ENCODE measurements around the gene TANGO6.
A peak's percentile ranks its signal among the peaks of the same experiment; 100 is the strongest.

The TANGO6 gene

GRCh38 chr16:68869492-68870088, 26.3 kb downstream of the TANGO6 start:
- no peak for DNase-seq

GRCh38 chr16:68873635-68874471, 30.5 kb downstream of the TANGO6 start:
- DNase-seq: no peak

- DNase-seq: no peak
These were observed 32.5 kb downstream of the TANGO6 start for GRCh38 chr16:68875871-68876270.

- DNase-seq: no peak
These were observed 40.4 kb downstream of the TANGO6 start for GRCh38 chr16:68883685-68884084.

GRCh38 chr16:68884401-68884800, 41.1 kb downstream of the TANGO6 start:
- no peak for DNase-seq

- DNase-seq: peak; percentile 1
These were observed 41.8 kb downstream of the TANGO6 start for GRCh38 chr16:68884861-68885720.

GRCh38 chr16:68887107-68887506, 43.8 kb downstream of the TANGO6 start:
- no peak for DNase-seq

GRCh38 chr16:68889508-68890150, 46.3 kb downstream of the TANGO6 start:
- no peak for DNase-seq

GRCh38 chr16:68892214-68892613, 48.9 kb downstream of the TANGO6 start:
- DNase-seq: no peak

GRCh38 chr16:68892898-68893297, 49.6 kb downstream of the TANGO6 start:
- no peak for DNase-seq

GRCh38 chr16:68893710-68894705, 50.7 kb downstream of the TANGO6 start:
- no peak for DNase-seq

- no peak for DNase-seq
These were observed 51.4 kb downstream of the TANGO6 start for GRCh38 chr16:68894714-68895113.

GRCh38 chr16:68898026-68898425, 54.7 kb downstream of the TANGO6 start:
- DNase-seq: no peak

- DNase-seq: no peak
These were observed 56.7 kb downstream of the TANGO6 start for GRCh38 chr16:68900009-68900408.

GRCh38 chr16:68902003-68902968, 59.0 kb downstream of the TANGO6 start:
- DNase-seq: peak; percentile 63

GRCh38 chr16:68902969-68903345, 59.6 kb downstream of the TANGO6 start:
- DNase-seq: no peak

GRCh38 chr16:68907297-68907696, 64.0 kb downstream of the TANGO6 start:
- DNase-seq: no peak

- no peak for DNase-seq
These were observed 64.5 kb downstream of the TANGO6 start for GRCh38 chr16:68907781-68908181.

- no peak for DNase-seq
These were observed 65.9 kb downstream of the TANGO6 start for GRCh38 chr16:68909099-68909733.

- no peak for DNase-seq
These were observed 66.7 kb downstream of the TANGO6 start for GRCh38 chr16:68910051-68910450.
